ENCODE data around the gene CAMK2N2. TPM values are rescaled to one million over a fixed set of nuclear protein-coding genes. Genes with fewer than 3 reads are reported as not detected.

Gene CAMK2N2
- total and polyA plus RNA-seq, 4 donors, result 9.1 to 204 (median 106) TPM

Small RNAs within 50 kb of the gene (small RNA-seq; reads per million reads assigned to genes)
- gene MIR1224 (ENCODE audit: low replicate concordance), result 2.2 reads per million, percentile 90 among the genes with 10 or more reads in this experiment

Other genes with a start within 250 kb of the CAMK2N2 start
- gene ABCC5, start 243.7 kb downstream of the CAMK2N2 start, total RNA-seq, result 10 to 100 TPM; 40.7 to 43.0 TPM
- 10 to 100 TPM; 77.3 to 89.2 TPM for gene ABCC5, start 243.7 kb downstream of the CAMK2N2 start, polyA plus RNA-seq (ENCODE audit: insufficient read length in 2 of 2)
- gene HTR3D, start 229.8 kb downstream of the CAMK2N2 start, total RNA-seq, result not detected
- not detected for gene HTR3D, start 229.8 kb downstream of the CAMK2N2 start, polyA plus RNA-seq (ENCODE audit: insufficient read length in 2 of 2)
- gene HTR3C, start 208.5 kb downstream of the CAMK2N2 start, total RNA-seq, result not detected
- not detected for gene HTR3C, start 208.5 kb downstream of the CAMK2N2 start, polyA plus RNA-seq (ENCODE audit: insufficient read length in 2 of 2)
- not detected for gene HTR3E, start 164.5 kb downstream of the CAMK2N2 start, total RNA-seq
- not detected for gene HTR3E, start 164.5 kb downstream of the CAMK2N2 start, polyA plus RNA-seq (ENCODE audit: insufficient read length in 2 of 2)
- gene EIF2B5, start 126.2 kb downstream of the CAMK2N2 start, total RNA-seq, result 10 to 100 TPM; 38.3 to 39.0 TPM
- 10 to 100 TPM; 52.6 to 58.9 TPM for gene EIF2B5, start 126.2 kb downstream of the CAMK2N2 start, polyA plus RNA-seq (ENCODE audit: insufficient read length in 2 of 2)
- gene DVL3, start 106.2 kb downstream of the CAMK2N2 start, total RNA-seq, result 10 to 100 TPM; 20.7 to 43.7 TPM
- 100 to 1,000 TPM; 105 to 114 TPM for gene DVL3, start 106.2 kb downstream of the CAMK2N2 start, polyA plus RNA-seq (ENCODE audit: insufficient read length in 2 of 2)
- gene AP2M1, start 86.7 kb downstream of the CAMK2N2 start, total RNA-seq, result 100 to 1,000 TPM; 293 to 307 TPM
- gene AP2M1, start 86.7 kb downstream of the CAMK2N2 start, polyA plus RNA-seq (ENCODE audit: insufficient read length in 2 of 2), result 100 to 1,000 TPM; 523 to 556 TPM
- gene ABCF3, start 75.4 kb downstream of the CAMK2N2 start, total RNA-seq, result 10 to 100 TPM; 47.9 to 49.5 TPM
- gene ABCF3, start 75.4 kb downstream of the CAMK2N2 start, polyA plus RNA-seq (ENCODE audit: insufficient read length in 2 of 2), result 10 to 100 TPM; 78.4 to 94.4 TPM
- 10 to 100 TPM in 1 of 2 donors, 1 to 10 TPM in 1; 4.6 to 12.0 TPM for gene VWA5B2, start 32.0 kb downstream of the CAMK2N2 start, total RNA-seq
- gene VWA5B2, start 32.0 kb downstream of the CAMK2N2 start, polyA plus RNA-seq (ENCODE audit: insufficient read length in 2 of 2), result 10 to 100 TPM; 36.4 to 55.5 TPM
- 10 to 100 TPM in 1 of 2 donors, 1 to 10 TPM in 1; 9.1 to 13.2 TPM for gene ALG3, start 12.6 kb downstream of the CAMK2N2 start, total RNA-seq
- 10 to 100 TPM; 25.4 to 29.4 TPM for gene ALG3, start 12.6 kb downstream of the CAMK2N2 start, polyA plus RNA-seq (ENCODE audit: insufficient read length in 2 of 2)
- 1 to 10 TPM in 1 of 2 donors, under 1 TPM in 1; 0.40 to 1.9 TPM for gene EEF1AKMT4, start 11.9 kb downstream of the CAMK2N2 start, total RNA-seq
- gene EEF1AKMT4, start 11.9 kb downstream of the CAMK2N2 start, polyA plus RNA-seq (ENCODE audit: insufficient read length in 2 of 2), result 1 to 10 TPM; 1.8 to 1.9 TPM
- 10 to 100 TPM in 1 of 2 donors, 1 to 10 TPM in 1; 3.6 to 12.5 TPM for gene ECE2, start 14.5 kb upstream of the CAMK2N2 start, total RNA-seq
- gene ECE2, start 14.5 kb upstream of the CAMK2N2 start, polyA plus RNA-seq (ENCODE audit: insufficient read length in 2 of 2), result 10 to 100 TPM; 18.6 to 23.1 TPM
- 100 to 1,000 TPM; 177 to 237 TPM for gene PSMD2, start 37.7 kb upstream of the CAMK2N2 start, total RNA-seq
- 100 to 1,000 TPM; 268 to 275 TPM for gene PSMD2, start 37.7 kb upstream of the CAMK2N2 start, polyA plus RNA-seq (ENCODE audit: insufficient read length in 2 of 2)
- gene EIF4G1, start 53.1 kb upstream of the CAMK2N2 start, total RNA-seq, result 100 to 1,000 TPM; 132 to 139 TPM
- 100 to 1,000 TPM; 187 TPM for gene EIF4G1, start 53.1 kb upstream of the CAMK2N2 start, polyA plus RNA-seq (ENCODE audit: insufficient read length in 2 of 2)
- 10 to 100 TPM; 35.4 to 43.8 TPM for gene FAM131A, start 76.0 kb upstream of the CAMK2N2 start, total RNA-seq
- gene FAM131A, start 76.0 kb upstream of the CAMK2N2 start, polyA plus RNA-seq (ENCODE audit: insufficient read length in 2 of 2), result 10 to 100 TPM; 50.1 to 57.3 TPM
- gene CLCN2, start 100.1 kb upstream of the CAMK2N2 start, total RNA-seq, result 10 to 100 TPM; 13.1 to 41.3 TPM
- gene CLCN2, start 100.1 kb upstream of the CAMK2N2 start, polyA plus RNA-seq (ENCODE audit: insufficient read length in 2 of 2), result 10 to 100 TPM; 13.7 to 28.5 TPM
- 10 to 100 TPM; 45.4 to 76.9 TPM for gene POLR2H, start 100.2 kb upstream of the CAMK2N2 start, total RNA-seq
- 10 to 100 TPM; 54.1 to 81.2 TPM for gene POLR2H, start 100.2 kb upstream of the CAMK2N2 start, polyA plus RNA-seq (ENCODE audit: insufficient read length in 2 of 2)
- 1 to 10 TPM in 1 of 2 donors, under 1 TPM in 1; 0.40 to 2.6 TPM for gene THPO, start 116.7 kb upstream of the CAMK2N2 start, total RNA-seq
- gene THPO, start 116.7 kb upstream of the CAMK2N2 start, polyA plus RNA-seq (ENCODE audit: insufficient read length in 2 of 2), result 1 to 10 TPM; 1.8 to 2.0 TPM
- 10 to 100 TPM; 11.4 to 18.3 TPM for gene CHRD, start 118.5 kb upstream of the CAMK2N2 start, total RNA-seq
- 10 to 100 TPM; 17.4 to 23.7 TPM for gene CHRD, start 118.5 kb upstream of the CAMK2N2 start, polyA plus RNA-seq (ENCODE audit: insufficient read length in 2 of 2)